GM19463 (cell line): ENCODE data around the gene AOPEP.
"Not testable (repeated sequence)": the region's sequence is repeated elsewhere in the genome, so short reads cannot be mapped to it uniquely, and the experiment has no call there.

Experiments
- ATAC-seq: cut with Tn5 transposase; IDR thresholded peaks from one replicate; pipeline ENCODE4 v1.9.1; 2021; ENCODE audit warnings: mild to moderate bottlenecking, moderate library complexity; ENCODE audit not compliant: unreplicated experiment

AOPEP gene

GRCh38 chr9:94867281-94867841 lies 140.9 kb downstream of the AOPEP start:
- ATAC-seq = no peak

GRCh38 chr9:94867842-94868312 lies 141.4 kb downstream of the AOPEP start:
- no peak for ATAC-seq

- ATAC-seq = no peak
Observed at GRCh38 chr9:94868464-94868863, 142.0 kb downstream of the AOPEP start.

GRCh38 chr9:94869415-94869843 lies 142.9 kb downstream of the AOPEP start:
- ATAC-seq = no peak

- no peak for ATAC-seq
Observed at GRCh38 chr9:94870465-94870792, 143.9 kb downstream of the AOPEP start.

- ATAC-seq = no peak
Observed at GRCh38 chr9:94870793-94871558, 144.5 kb downstream of the AOPEP start.

- no peak for ATAC-seq
Observed at GRCh38 chr9:94872083-94872833, 145.8 kb downstream of the AOPEP start.

GRCh38 chr9:94872891-94873511 lies 146.5 kb downstream of the AOPEP start:
- ATAC-seq = no peak

- ATAC-seq = no peak
Observed at GRCh38 chr9:94874316-94874715, 147.8 kb downstream of the AOPEP start.

GRCh38 chr9:94875300-94876020 lies 149.0 kb downstream of the AOPEP start:
- ATAC-seq = peak; percentile 87

GRCh38 chr9:94878804-94879203 lies 152.3 kb downstream of the AOPEP start:
- ATAC-seq = not testable (repeated sequence)

- no peak for ATAC-seq
Observed at GRCh38 chr9:94879230-94879629, 152.7 kb downstream of the AOPEP start.

- no peak for ATAC-seq
Observed at GRCh38 chr9:94881023-94881422, 154.5 kb downstream of the AOPEP start.

GRCh38 chr9:94881454-94881853 lies 155.0 kb downstream of the AOPEP start:
- ATAC-seq = no peak

GRCh38 chr9:94881940-94882339 lies 155.4 kb downstream of the AOPEP start:
- ATAC-seq = no peak

GRCh38 chr9:94882966-94883641 lies 156.6 kb downstream of the AOPEP start:
- no peak for ATAC-seq

- ATAC-seq = no peak
Observed at GRCh38 chr9:94885854-94886447, 159.5 kb downstream of the AOPEP start.

- no peak for ATAC-seq
Observed at GRCh38 chr9:94887721-94888120, 161.2 kb downstream of the AOPEP start.

- ATAC-seq = no peak
Observed at GRCh38 chr9:94888775-94889174, 162.3 kb downstream of the AOPEP start.

GRCh38 chr9:94889628-94890027 lies 163.1 kb downstream of the AOPEP start:
- no peak for ATAC-seq
